GM12874 (cell line): Measurements from ENCODE around the gene LMOD1.

Experiments used
- TF ChIP-seq, protein P1 (sequence below): IDR thresholded peaks from 2 replicates; pipeline ENCODE4 v1.5.1; 2011; ENCODE audit warnings: low read depth, mild to moderate bottlenecking, control low read depth, low read length, moderate library complexity; ENCODE audit not compliant: insufficient read depth

The LMOD1 gene

DNA sequence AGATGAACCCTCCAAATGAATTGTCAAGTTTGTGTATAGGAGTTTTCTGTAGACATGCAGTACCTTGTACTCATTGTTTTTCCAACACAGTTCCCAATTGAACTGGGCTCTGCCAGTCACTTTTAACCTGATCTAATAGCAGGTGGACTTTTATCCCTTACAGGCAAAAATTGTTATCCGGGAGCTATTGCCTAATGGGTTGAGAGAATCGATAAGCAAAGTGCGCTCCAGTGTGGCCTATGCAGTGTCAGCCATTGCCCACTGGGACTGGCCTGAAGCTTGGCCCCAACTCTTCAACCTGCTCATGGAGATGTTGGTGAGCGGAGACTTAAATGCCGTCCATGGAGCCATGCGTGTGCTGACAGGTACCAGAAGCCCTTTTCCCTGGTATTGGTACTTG is 98.1 kb downstream of the LMOD1 start:
- TF ChIP-seq, protein P1, sequence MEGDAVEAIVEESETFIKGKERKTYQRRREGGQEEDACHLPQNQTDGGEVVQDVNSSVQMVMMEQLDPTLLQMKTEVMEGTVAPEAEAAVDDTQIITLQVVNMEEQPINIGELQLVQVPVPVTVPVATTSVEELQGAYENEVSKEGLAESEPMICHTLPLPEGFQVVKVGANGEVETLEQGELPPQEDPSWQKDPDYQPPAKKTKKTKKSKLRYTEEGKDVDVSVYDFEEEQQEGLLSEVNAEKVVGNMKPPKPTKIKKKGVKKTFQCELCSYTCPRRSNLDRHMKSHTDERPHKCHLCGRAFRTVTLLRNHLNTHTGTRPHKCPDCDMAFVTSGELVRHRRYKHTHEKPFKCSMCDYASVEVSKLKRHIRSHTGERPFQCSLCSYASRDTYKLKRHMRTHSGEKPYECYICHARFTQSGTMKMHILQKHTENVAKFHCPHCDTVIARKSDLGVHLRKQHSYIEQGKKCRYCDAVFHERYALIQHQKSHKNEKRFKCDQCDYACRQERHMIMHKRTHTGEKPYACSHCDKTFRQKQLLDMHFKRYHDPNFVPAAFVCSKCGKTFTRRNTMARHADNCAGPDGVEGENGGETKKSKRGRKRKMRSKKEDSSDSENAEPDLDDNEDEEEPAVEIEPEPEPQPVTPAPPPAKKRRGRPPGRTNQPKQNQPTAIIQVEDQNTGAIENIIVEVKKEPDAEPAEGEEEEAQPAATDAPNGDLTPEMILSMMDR = no peak

DNA sequence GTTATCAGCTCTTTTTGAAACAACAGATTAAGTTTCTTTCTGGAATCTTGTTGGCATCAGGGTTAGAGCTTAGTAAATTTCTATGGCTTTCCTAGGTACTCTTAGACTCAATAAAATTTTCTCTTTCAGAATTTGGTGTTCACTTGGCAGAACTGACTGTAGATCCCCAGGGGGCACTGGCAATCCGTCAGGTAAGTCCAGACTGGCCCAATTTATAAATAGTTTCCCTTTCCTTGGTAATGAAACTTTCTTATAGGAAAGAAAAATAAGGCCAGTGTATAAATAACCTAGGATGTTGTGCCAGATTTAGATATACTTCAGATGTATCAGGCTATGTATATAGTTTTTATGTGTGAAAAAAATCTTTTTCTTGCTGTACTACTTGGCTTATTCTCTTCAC is 99.2 kb downstream of the LMOD1 start:
- TF ChIP-seq, protein P1 = no peak
